KOPT-K1 (cell line): ENCODE measurements around the gene TMEM178B.

Experiments used
- H3K27ac ChIP-seq: fragments of 200-600 bp; sonication (generic); 2 replicates; pipeline ENCODE4 v1.5.1; 2016; ENCODE audit warnings: antibody characterized with exemption, mild to moderate bottlenecking, low read depth, low read length; ENCODE audit not compliant: poor library complexity, severe bottlenecking
- H3K36me3 ChIP-seq: fragments of 200-600 bp; sonication (generic); 2 replicates; pipeline ENCODE4 v1.5.1; 2017; ENCODE audit warnings: antibody characterized with exemption, mild to moderate bottlenecking, low read length, moderate library complexity; ENCODE audit not compliant: insufficient read depth
- H3K9me3 ChIP-seq: fragments of 200-600 bp; sonication (generic); 2 replicates; pipeline ENCODE4 v1.5.1; 2017; ENCODE audit warnings: antibody characterized with exemption, low read length, mild to moderate bottlenecking; ENCODE audit not compliant: insufficient read depth, poor library complexity, severe bottlenecking

The TMEM178B gene

GRCh38 chr7:141431711-141432110 lies 357.8 kb downstream of the TMEM178B start:
- H3K36me3 ChIP-seq = no peaks in the 10 kb centered on the region
- H3K9me3 ChIP-seq = peaks cover 11% of the 10 kb centered on the region
- no peak overlapping the region for H3K27ac ChIP-seq

GRCh38 chr7:141433698-141434097 lies 359.8 kb downstream of the TMEM178B start:
- Histone ChIP-seq H3K36me3 (no peaks in the 10 kb centered on the region), H3K9me3 (no peaks in the 10 kb centered on the region), H3K27ac (no peak overlapping the region)

GRCh38 chr7:141436139-141436538 lies 362.3 kb downstream of the TMEM178B start:
- Histone ChIP-seq H3K36me3 (no peaks in the 10 kb centered on the region), H3K9me3 (no peaks in the 10 kb centered on the region), H3K27ac (no peak overlapping the region)

GRCh38 chr7:141436575-141437075 lies 362.8 kb downstream of the TMEM178B start:
- no peaks in the 10 kb centered on the region for H3K9me3 ChIP-seq
- H3K36me3 ChIP-seq = no peaks in the 10 kb centered on the region
- no peak overlapping the region for H3K27ac ChIP-seq

- H3K9me3 ChIP-seq = no peaks in the 10 kb centered on the region
- H3K36me3 ChIP-seq = no peaks in the 10 kb centered on the region
- H3K27ac ChIP-seq = no peak overlapping the region
These were observed 365.3 kb downstream of the TMEM178B start for GRCh38 chr7:141439164-141439563.

GRCh38 chr7:141439776-141440175 lies 365.9 kb downstream of the TMEM178B start:
- Histone ChIP-seq H3K27ac (no peak overlapping the region), H3K9me3 (no peaks in the 10 kb centered on the region), H3K36me3 (no peaks in the 10 kb centered on the region)

GRCh38 chr7:141441837-141442627 lies 368.2 kb downstream of the TMEM178B start:
- H3K27ac ChIP-seq = no peak overlapping the region

GRCh38 chr7:141442781-141443180 lies 368.9 kb downstream of the TMEM178B start:
- Histone ChIP-seq H3K36me3 (no peaks in the 10 kb centered on the region), H3K27ac (no peak overlapping the region), H3K9me3 (no peaks in the 10 kb centered on the region)

More at GRCh38 chr7:141441837-141442627, 368.2 kb downstream of the TMEM178B start:
- Histone ChIP-seq H3K9me3 (no peaks in the 10 kb centered on the region), H3K36me3 (no peaks in the 10 kb centered on the region)

- Histone ChIP-seq H3K36me3 (no peaks in the 10 kb centered on the region), H3K9me3 (no peaks in the 10 kb centered on the region), H3K27ac (no peak overlapping the region)
These were observed 371.1 kb downstream of the TMEM178B start for GRCh38 chr7:141444961-141445360.

GRCh38 chr7:141451232-141451631 lies 377.4 kb downstream of the TMEM178B start:
- no peaks in the 10 kb centered on the region for H3K36me3 ChIP-seq
- H3K27ac ChIP-seq = no peak overlapping the region
- H3K9me3 ChIP-seq = no peaks in the 10 kb centered on the region

- H3K27ac ChIP-seq = no peak overlapping the region
- no peaks in the 10 kb centered on the region for H3K36me3 ChIP-seq
- no peaks in the 10 kb centered on the region for H3K9me3 ChIP-seq
These were observed 379.0 kb downstream of the TMEM178B start for GRCh38 chr7:141452911-141453310.

GRCh38 chr7:141454338-141454737 lies 380.5 kb downstream of the TMEM178B start:
- Histone ChIP-seq H3K36me3 (no peaks in the 10 kb centered on the region), H3K27ac (no peak overlapping the region), H3K9me3 (no peaks in the 10 kb centered on the region)

- Histone ChIP-seq H3K27ac (no peak overlapping the region), H3K36me3 (no peaks in the 10 kb centered on the region), H3K9me3 (no peaks in the 10 kb centered on the region)
These were observed 381.9 kb downstream of the TMEM178B start for GRCh38 chr7:141455723-141456122.

GRCh38 chr7:141456298-141456697 lies 382.4 kb downstream of the TMEM178B start:
- H3K27ac ChIP-seq = no peak overlapping the region
- no peaks in the 10 kb centered on the region for H3K9me3 ChIP-seq

GRCh38 chr7:141456711-141457110 lies 382.8 kb downstream of the TMEM178B start:
- Histone ChIP-seq H3K9me3 (no peaks in the 10 kb centered on the region), H3K27ac (no peak overlapping the region), H3K36me3 (no peaks in the 10 kb centered on the region)

More at GRCh38 chr7:141456298-141456697, 382.4 kb downstream of the TMEM178B start:
- H3K36me3 ChIP-seq = no peaks in the 10 kb centered on the region
